Right lobe of liver (tissue), 4 donors: Measurements from ENCODE around the gene TCTN2.

ENCODE experiments used
- CTCF ChIP-seq, 4 donors: fragments of 200-600 bp in 3 of 4; fragments of 450-650 bp in 1 of 4; IDR thresholded peaks; one replicate each; pipeline versions ENCODE4 v1.5.1 to v1.8.0; 2016 to 2022; ENCODE audit warnings: antibody characterized with exemption in 4 of 4, mild to moderate bottlenecking in 2 of 4
- POLR2A ChIP-seq: fragments of 450-650 bp; IDR thresholded peaks from one replicate; pipeline ENCODE4 v1.6.1; 2017; ENCODE audit warnings: antibody characterized with exemption, mild to moderate bottlenecking
- donor health status: DM: no; HTN: no; CAD: no.
- donor health status: DM: no; HTN: no; CAD: no.
- donor health status: DM: no; HTN: yes; CAD: no.

- no peak for TF ChIP-seq CTCF (IDR thresholded peaks at IDR 0.05)
- TF ChIP-seq POLR2A = no peak
Measured at GRCh38 chr12:123643911-123644310, 27.0 kb upstream of the TCTN2 start.
